ENCODE data around the gene TM4SF18.

The TM4SF18 gene

DNA sequence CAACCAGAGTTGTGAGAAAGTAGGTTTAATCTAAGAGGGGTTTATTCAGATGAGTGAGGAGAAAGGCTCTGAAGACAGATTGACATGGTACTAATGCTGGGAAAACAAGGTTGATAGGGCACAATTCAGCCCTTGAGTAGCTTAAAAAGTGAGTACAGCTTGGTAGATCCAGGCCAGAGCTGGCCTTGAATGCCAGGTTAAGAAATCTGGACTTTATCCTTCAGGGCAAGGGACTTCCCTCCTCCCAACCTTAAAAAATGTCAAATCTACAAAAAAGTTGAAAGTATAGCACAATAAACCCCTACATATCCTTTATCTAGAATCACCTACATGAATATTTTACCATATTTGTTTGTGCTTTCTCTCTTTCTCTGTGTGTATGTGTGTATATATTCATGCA lies 7.9 kb downstream of the TM4SF18 start:
- no peak for DNase-seq

DNA sequence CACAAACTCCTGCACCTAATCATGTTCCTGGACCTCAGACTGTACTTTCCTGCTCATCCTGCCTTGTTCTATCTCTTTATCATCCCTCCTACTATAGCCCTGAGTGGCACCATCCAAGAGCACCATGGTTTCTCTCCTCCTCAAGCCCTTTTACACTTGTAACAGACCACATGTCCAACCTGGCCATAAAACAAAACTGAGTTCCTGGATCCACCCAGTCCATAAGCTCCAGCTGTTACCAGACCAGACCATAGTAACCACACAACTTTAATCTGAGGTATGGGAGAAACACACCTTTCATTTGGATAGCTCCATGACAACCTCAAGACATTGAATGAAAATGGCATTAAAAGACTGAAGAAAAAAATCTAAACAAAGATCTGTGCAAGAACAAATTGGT lies 9.1 kb downstream of the TM4SF18 start:
- DNase-seq, result no peak

DNA sequence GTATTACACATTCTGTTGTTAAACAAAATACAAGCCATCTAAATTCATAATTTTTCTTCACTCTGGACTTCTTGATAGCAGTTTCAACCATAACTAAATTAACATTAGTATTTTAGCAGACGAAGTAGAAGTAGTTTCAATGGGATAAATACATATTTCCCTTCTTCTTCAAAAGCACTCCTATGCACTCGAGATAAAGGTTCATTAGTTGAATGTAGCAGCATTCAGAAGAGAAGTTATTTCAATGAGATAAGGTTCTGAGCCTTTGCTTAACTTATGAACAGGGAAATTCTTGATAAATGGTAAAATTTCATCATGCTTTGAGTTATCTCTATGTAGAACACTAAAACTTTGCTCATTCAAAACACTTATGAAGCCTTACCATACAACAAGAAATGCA lies 11.8 kb downstream of the TM4SF18 start:
- no peak for DNase-seq

DNA sequence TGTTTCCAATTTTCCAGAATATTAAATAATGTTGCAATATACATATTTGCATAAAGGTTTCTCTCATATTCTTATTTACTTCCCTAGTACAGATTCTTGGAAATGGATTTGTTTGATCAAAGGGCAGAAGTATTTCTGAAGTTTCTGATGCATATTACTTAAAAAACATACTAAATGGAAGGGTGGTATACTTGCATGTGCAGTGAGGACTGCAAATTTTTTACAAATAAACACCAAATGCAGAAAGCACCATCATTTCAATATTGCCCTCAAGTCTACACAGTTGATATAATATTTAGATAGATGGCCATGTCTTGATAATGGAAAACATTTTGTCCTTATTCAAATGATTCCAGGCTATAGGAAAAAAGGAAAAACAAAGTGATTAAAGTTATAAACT lies 12.3 kb downstream of the TM4SF18 start:
- DNase-seq, result no peak

DNA sequence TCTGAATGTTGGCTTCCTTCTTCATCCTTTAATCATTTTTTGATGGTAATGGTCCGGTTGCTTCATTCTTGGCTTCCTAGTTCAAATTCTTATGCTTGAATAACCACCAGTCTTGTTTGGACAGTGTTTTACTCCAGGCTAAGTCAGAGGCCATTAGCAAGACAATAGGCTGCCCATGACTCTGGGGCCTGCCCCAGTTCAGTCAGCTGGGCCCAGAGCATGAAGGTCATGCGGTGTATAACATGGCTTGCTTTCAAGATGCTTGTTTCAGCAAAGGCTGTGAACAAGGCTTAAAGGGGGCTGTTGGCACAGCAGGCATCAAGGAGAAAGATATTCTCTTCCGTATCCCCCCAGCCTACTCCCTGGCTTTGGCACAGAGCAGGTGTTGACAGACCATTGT lies 13.7 kb downstream of the TM4SF18 start:
- no peak for DNase-seq

DNA sequence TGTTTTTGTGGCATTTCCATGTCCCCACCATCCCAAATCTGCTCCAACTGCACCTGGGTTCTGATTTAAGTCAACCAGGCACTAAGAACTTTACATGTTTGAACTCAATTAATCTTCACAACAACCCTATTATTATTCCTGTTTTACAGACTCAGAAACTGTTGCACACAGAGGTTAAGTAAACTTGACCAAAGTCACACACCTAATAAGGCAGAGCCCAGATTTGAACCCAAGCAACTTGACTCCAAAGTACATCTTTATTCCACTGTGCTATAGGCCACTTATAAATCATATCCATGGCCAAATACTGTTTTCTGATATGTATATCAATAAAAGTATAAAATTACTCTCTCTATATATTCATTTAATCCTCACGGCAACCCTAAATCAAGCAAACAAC lies 16.4 kb downstream of the TM4SF18 start:
- DNase-seq, result no peak

DNA sequence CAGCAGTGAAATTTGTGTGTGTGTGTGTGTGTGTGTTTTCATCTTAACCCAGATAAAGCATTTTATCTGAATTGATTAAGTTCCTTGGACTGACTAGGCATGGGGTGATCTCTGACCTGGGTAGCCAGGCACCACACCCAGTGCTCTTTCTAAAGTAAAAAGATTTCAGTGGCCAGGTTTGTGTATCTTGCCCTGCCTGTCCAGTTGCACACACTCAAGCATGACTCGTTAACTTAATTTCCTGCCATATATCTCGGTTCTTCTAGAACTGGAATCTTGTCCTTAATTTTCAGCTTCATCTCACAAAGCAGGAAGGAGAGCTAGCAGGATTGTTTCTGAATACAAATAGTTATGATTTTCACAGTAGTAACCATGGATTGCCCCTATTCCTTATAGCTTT lies 17.0 kb downstream of the TM4SF18 start:
- no peak for DNase-seq

DNA sequence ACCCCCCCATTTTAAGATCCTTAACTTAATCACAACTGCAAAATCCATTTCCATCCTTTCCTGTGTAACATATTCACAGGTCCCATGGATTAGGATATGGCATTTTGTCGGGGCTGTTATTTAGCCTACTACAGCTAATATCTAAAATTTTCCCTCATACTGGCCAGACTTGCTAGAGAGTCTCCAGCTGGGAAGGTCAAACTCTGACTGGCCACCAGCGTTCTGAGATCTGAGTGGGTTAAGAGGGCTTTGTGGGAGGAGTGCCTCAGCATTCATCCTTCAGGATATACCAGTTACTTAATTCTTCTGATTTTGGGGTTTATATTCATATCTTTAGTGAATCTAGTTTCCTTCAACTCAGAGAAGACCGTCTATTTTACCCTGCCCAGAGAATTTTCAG lies 17.7 kb downstream of the TM4SF18 start:
- no peak for DNase-seq

DNA sequence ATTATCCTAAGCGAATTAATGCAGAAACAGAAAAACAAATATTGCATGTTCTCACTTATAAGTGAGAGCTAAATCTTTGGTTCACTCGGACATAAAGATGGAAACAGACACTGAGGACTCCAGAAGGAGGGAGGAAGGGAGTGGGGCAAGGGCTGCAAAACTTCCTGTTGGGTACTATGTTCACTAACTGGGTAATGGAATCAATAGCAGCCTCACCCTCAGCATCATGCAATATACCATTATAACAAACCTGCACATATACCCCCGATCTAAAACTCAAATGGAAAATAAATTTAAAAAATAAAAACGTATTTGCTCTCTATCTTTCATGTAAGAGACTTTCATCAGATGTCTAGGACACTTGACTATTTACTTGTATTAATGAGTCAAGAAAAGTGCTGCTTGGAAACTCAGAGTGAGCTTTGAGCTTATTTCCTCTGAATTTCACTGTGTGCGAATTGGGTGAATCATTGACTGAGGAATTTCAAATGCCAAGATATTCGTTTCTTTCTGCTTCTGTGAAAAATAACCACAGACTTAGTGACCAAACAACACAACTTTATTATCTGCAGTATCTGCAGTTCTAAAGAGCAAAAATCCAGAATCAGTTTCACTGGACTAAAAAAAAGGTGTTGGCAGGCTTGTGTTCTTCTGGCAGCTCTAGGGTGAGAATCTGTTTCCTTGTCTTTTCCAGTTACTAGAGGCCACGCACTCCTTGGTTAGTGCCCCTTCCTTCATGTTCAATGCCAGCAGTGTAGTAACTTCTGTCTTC lies 18.4 kb downstream of the TM4SF18 start:
- DNase-seq, result no peak

DNA sequence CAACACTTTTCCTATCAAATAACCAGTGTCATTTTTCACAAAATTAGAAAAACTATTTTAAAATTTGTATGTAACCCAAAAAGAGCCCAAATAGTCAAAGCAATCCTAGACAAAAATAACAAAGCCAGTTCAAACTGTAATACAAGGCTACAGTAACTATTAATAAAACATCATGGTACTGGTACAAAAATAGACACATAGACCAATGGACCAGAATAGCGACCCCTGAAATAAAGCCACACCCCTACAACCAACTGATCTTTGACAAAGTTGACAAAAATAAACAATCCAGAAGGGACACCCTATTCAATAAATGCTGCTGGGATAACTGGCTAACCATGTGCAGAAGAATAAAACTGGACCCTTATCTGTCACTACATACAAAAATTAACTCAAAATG lies 19.9 kb downstream of the TM4SF18 start:
- no peak for DNase-seq

DNA sequence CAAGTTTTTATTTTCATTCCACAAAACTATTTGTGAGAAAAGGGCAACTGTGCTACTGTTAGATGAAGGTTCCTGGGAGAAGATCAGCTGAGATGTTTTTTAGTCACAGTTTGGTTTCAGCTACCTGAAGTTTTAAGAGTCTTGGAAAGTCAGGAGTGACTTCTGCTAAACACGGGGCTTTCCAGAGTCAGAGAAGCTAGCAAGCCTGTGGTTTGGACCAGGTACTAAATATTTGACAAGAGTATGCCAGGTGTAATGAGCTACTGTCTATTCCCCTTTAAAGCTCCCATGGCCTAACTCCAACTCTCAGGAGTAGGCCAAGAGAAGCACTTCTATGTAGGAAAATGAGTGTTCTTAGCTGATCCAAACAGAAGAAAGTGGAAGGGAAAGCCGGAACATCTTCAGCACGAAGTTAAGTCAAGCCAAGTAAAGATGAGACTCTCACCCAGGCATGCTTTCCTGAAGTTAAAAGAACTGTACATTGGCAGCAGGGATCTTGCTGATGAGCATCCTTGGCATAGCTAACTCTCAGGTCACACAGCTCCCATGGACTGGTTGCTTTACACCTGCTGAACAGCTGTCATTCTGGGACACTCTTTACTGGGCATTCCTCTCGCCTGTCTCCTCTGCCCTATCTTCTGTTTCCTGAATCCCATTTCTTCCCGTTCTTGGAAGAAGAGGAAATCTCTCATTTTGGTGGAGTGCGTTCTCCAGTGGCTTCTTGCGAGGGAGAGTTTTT lies 22.5 kb downstream of the TM4SF18 start:
- no peak for DNase-seq

DNA sequence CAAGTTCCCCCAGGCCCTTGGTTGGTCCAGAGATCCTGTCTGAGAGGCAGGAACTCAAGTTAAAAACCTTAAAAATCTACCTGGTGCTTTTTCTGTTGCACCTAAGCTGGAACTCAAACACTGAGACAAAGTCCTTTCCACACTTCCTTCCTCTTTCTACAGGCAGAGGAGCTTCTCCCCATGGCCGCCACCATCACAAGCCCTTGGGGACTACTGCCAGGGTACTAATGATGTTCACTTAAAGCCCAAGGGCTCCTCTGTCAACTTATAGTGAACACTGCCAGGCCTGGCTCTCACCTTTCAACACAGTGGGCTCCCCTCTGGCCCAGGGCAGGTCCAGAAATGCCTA lies 26.0 kb downstream of the TM4SF18 start:
- no peak for DNase-seq

DNA sequence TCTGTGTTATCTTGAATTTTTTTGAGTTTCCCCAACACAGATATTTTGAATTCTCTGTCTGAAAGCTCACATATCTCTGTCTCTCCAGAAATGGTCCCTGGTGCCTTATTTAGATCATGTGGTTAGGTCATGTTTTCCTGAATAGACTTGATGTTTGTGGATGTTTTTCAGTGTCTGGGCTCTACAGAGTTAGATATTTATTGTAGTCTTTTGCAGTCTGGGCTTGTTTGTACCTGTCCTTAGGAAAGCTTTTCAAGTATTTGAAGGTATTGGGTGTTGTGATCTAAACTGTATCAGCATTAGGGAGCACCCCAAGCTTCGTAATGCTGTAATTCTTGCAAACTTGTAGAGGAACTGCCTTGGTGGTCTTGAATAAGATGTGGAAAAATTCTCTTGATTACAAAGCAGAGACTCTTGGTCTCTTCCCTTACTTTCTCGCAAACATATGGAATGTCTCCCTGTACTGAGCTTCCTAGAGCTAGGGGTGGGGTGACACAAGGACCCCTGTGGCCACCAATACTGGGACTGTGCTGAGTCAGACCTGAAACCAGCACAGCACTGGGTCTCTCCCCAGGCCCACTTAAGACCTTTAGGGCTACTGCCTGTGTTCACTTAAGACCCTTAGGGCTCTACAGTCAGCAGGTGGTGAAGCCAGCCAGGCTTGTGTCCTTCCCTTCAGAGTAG lies 26.5 kb downstream of the TM4SF18 start:
- DNase-seq, result no peak

DNA sequence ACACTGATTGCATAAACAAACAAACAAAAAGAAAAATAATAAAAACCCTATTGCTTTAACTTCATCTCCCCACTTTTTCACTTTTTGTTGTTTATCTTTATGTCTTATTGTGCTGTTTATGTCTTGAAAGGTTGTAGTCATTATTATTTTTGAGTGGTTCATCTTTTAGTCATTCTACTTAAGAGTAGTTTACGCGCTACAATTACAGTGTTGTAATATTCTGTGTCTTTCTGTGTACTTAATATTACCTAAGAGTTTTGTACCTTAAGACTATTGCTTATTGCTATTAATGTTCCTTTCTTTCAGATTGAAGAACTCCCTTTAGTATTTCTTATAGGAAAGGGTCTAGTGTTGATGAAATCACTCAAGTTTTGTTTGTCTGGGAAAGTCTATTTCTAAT lies 28.1 kb downstream of the TM4SF18 start:
- no peak for DNase-seq

DNA sequence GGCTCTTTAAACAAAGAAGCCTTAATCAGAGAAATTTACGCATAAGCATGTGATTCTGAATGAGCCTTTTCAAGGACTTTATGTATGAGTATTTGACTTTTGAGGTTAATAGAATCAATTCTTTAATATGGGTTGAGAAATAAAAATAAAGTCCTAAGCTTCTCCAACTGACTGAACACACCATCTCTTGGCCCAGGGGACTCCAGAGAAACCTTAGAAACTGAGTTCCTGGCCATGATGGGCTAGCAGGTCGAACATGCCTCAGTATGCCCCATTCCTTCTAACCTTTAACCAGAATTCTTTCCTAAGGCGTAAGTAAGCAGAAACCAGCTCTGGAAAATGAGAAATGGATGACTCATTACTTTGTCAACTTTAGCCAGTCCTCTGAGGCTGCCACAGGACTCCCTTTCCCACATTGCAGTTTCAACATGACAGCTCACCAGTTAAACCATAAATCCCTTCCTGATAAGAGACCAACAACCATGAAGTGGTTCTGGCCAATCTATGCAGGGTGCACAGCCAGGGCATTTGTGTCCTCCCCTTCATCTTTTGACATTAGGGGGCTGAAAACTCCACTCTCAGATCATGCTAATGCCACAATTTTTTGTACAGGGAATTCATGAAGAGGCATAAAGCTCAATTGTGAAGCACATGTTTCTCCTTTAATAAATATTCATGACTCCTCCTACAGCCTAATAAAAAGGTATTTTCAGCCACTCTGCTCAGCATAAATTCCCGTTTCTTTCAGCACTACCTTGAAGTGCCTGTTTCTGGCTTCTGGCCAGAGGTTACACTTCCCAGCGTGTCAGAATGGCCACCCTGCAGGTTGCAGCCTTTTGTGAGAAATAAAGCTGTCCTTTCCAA lies 33.3 kb downstream of the TM4SF18 start:
- DNase-seq, result peak; percentile 42

DNA sequence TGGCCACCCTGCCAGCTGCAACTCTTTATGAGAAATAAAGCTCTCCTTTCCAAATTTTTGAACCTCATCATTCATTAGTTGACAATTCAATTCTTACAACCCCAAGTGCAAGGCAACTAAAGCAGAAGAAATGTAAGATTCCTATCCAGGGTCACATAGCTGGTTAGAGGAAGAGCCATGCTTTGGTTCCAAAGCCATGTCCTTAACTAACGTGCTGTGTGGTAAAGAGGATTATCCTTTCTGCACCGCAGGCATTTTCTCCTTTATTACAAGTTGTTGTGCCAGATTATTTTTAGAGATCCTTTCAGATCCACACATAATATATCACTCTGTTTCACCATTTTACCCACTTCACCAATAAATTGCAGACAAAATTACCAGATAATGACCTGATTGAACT lies 36.5 kb downstream of the TM4SF18 start:
- no peak for DNase-seq

DNA sequence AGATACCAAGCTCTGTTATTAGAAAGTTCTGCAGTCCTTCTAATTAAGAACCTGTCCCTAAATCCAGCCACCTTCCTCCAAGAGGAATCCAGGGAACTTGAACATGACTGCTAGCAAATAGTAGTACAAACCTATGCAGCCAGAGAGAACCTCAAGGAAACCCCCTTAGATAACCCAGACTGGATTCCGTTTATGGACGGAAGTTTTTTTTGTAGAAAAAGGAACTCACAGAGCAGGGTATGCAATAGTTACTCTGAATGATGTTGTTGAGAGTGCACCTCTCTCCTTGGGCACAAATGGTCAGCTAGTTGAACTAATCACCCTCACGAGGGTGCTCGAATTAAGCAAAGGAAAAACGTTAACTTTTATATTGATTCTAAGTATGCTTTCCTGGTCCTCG lies 40.8 kb downstream of the TM4SF18 start:
- no peak for DNase-seq

DNA sequence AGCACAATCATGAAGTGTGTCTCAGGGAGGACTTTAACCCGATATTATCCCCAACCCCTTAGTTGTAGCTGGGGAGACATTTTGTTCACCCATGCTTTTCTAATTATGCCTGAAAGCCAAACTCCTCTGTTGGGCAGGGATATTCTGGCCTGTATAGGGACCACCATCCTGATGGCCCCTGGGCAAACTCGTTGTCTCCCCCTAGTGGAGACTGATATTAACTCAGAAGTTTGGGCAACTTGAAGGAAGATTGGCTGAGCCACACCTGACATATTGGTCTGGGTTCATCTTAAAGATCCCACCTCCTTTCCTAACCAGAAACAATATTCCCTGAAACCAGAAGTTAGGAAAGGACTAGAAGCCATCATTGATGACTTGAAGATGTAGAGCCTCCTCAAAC lies 42.3 kb downstream of the TM4SF18 start:
- peak; percentile 19 for DNase-seq

DNA sequence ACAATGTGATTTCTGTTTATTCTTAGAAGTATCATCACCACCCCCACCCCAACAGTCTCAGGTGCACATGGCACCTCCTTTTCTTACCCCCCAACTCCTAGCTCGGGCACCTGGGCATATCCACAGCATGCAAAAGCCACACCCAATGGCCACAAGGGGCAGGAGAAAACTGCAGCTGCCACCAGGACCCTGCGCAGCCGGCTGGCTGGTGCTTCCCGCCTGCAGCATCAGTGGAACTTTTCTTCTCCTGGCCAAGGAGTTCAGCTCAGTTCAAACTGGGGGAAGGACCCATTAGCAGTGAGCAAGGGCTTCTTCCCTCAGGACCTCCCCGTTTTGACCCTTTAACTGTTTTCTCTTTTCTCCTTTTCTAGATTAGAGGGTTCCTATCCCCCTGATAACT lies 44.8 kb downstream of the TM4SF18 start:
- DNase-seq, result no peak

DNA sequence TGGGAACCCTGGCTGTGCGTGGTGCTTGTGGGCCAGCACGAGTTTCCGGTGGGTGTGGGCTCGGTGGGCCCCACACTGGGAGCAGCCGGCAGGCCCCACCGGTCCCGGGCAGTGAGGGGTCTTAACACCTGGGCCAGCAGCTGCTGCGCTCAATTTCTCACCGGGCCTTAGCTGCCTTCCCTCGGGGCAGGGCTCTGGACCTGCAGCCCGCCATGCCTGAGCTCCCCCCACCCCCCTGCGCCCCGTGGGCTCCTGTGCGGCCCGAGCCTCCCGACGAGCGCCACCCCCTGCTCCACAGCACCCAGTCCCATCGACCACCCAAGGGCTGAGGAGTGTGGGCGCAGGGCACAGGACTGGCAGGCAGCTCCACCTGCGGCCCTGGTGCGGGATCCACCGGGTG lies 49.4 kb downstream of the TM4SF18 start:
- DNase-seq, result no peak

DNA sequence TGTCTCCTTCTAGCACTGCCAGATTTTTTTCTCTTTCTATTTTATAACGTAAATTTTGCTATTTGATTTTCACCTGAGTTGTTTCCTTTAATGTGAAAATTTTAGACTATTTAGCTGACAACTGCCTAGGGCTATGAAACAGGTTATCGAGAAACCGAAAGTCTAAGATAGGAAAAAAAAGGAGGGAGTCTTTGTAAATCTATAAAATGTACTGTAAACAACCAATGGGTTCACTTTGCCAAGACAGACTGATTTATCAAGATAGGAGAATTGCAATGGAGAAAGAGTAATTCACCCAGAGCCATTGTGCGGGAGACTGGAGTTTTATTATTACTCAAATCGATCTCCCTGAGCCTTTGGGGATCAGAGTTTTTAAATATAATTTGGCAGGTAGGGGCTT lies 50.0 kb downstream of the TM4SF18 start:
- no peak for DNase-seq

DNA sequence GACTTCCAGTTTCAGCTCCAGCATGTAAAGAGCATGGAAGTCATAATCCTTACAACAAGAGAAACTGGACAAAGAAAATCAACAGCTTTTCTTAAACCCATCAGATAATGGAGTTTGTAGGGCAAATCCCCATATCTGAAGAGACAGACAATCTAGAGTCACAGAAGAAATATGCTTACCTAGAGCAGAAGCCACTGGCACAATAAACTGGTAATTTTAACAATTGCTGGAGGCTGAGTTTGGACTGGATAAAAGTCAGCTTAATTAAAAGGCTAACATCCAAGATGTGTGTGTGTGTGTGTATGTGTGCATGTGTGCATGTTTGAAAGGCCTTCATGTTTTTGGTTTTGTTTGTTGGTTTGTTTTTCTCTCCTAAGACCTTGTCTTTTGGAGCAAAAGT lies 50.6 kb downstream of the TM4SF18 start:
- no peak for DNase-seq

DNA sequence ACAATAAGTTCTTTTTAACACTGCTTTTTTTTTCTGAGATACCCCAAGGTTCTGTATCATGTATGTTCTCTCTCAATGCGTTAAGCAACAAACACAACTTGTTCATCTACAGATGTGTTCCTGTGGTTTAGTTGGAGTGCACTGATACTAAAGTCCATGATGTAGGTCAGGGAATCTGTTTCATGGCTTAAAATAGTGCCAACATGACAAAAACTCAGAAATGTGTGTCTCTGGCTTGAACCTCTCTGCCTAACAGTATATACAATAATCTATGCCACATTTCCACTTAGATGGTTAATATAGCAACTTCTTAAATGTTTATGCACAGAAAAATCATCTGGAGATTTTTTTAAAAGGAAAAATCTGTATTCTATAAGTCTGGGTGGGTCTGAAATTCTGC lies 51.1 kb downstream of the TM4SF18 start:
- no peak for DNase-seq
